ENCODE data around the gene MRTFA. TPM values are rescaled to one million over a fixed set of nuclear protein-coding genes. Genes with fewer than 3 reads are reported as not detected.

Gene MRTFA
- total and polyA plus RNA-seq, 2 of the 13 experiments (the other 11 are each of a cell fraction or from before 2014, with no cell fraction given) = 2.4 to 8.2 TPM

DNA sequence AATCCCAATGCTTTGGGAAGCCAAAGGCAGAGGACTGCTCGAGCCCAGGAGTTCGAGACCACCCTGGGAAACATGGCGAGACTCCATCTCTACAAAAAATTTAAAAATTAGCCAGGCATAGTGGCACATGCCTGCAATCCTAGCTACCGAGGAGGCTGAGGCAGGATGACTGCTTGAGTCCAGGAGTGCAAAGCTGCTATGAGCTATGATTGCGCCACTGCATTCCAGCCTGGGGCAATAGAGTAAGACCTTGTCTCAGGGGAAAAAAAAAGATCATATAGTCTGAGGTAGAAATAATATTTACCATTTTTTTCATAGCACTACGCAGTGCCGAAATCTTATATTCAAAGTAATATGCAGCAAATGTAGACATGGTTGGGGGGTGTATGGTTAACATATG lies 47.8 kb downstream of the MRTFA start (continued):
- TF ChIP-seq, protein P1, sequence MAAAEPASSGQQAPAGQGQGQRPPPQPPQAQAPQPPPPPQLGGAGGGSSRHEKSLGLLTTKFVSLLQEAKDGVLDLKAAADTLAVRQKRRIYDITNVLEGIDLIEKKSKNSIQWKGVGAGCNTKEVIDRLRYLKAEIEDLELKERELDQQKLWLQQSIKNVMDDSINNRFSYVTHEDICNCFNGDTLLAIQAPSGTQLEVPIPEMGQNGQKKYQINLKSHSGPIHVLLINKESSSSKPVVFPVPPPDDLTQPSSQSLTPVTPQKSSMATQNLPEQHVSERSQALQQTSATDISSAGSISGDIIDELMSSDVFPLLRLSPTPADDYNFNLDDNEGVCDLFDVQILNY (CRISPR knock-in tag; conservative IDR thresholded peaks at IDR 0.05) = no peak
- TF ChIP-seq ERF (CRISPR knock-in tag; IDR thresholded peaks at IDR 0.05) (no peak), AHR (CRISPR knock-in tag; IDR thresholded peaks at IDR 0.05) (no peak), SIX4 (CRISPR knock-in tag; IDR thresholded peaks at IDR 0.05) (no peak), HOXA7 (CRISPR knock-in tag; IDR thresholded peaks at IDR 0.05) (no peak), ZNF263 (CRISPR knock-in tag; IDR thresholded peaks at IDR 0.05) (peak; percentile 73), ZNF547 (CRISPR knock-in tag; IDR thresholded peaks at IDR 0.05) (no peak), KAT2B (IDR thresholded peaks at IDR 0.05; ENCODE audit: borderline replicate concordance, low read depth, low read length) (no peak), ETV5 (CRISPR knock-in tag; IDR thresholded peaks at IDR 0.05; ENCODE audit: borderline replicate concordance) (no peak; the same call in 1 of the 2 replicates), SMYD3 (CRISPR knock-in tag; IDR thresholded peaks at IDR 0.05) (no peak), DR1 (CRISPR knock-in tag; IDR thresholded peaks at IDR 0.05) (no peak), ZKSCAN1 (IDR thresholded peaks at IDR 0.05; ENCODE audit: low read length) (no peak), ZFP36 (IDR thresholded peaks at IDR 0.05; ENCODE audit: borderline replicate concordance, low read depth, low read length, partially characterized antibody) (no peak), HNF4G (IDR thresholded peaks at IDR 0.05; ENCODE audit: borderline replicate concordance, low read depth, low read length) (peak; percentile 62; the same call in 1 of the 2 replicates), HNF4G (CRISPR knock-in tag; IDR thresholded peaks at IDR 0.05; ENCODE audit: borderline replicate concordance, low read depth) (no peak), ELF1 (CRISPR knock-in tag; IDR thresholded peaks at IDR 0.05) (no peak), ZC3H13 (CRISPR knock-in tag; IDR thresholded peaks at IDR 0.05) (no peak), ONECUT2 (CRISPR knock-in tag; IDR thresholded peaks at IDR 0.05) (no peak)
- TF ChIP-seq, protein P2, sequence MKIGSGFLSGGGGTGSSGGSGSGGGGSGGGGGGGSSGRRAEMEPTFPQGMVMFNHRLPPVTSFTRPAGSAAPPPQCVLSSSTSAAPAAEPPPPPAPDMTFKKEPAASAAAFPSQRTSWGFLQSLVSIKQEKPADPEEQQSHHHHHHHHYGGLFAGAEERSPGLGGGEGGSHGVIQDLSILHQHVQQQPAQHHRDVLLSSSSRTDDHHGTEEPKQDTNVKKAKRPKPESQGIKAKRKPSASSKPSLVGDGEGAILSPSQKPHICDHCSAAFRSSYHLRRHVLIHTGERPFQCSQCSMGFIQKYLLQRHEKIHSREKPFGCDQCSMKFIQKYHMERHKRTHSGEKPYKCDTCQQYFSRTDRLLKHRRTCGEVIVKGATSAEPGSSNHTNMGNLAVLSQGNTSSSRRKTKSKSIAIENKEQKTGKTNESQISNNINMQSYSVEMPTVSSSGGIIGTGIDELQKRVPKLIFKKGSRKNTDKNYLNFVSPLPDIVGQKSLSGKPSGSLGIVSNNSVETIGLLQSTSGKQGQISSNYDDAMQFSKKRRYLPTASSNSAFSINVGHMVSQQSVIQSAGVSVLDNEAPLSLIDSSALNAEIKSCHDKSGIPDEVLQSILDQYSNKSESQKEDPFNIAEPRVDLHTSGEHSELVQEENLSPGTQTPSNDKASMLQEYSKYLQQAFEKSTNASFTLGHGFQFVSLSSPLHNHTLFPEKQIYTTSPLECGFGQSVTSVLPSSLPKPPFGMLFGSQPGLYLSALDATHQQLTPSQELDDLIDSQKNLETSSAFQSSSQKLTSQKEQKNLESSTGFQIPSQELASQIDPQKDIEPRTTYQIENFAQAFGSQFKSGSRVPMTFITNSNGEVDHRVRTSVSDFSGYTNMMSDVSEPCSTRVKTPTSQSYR (CRISPR knock-in tag; IDR thresholded peaks at IDR 0.05; ENCODE audit: borderline replicate concordance) = peak; percentile 45; the same call in 1 of the 2 replicates
- TF ChIP-seq, protein P3, sequence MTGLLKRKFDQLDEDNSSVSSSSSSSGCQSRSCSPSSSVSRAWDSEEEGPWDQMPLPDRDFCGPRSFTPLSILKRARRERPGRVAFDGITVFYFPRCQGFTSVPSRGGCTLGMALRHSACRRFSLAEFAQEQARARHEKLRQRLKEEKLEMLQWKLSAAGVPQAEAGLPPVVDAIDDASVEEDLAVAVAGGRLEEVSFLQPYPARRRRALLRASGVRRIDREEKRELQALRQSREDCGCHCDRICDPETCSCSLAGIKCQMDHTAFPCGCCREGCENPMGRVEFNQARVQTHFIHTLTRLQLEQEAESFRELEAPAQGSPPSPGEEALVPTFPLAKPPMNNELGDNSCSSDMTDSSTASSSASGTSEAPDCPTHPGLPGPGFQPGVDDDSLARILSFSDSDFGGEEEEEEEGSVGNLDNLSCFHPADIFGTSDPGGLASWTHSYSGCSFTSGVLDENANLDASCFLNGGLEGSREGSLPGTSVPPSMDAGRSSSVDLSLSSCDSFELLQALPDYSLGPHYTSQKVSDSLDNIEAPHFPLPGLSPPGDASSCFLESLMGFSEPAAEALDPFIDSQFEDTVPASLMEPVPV (CRISPR knock-in tag; IDR thresholded peaks at IDR 0.05) = no peak
- TF ChIP-seq, protein P4, sequence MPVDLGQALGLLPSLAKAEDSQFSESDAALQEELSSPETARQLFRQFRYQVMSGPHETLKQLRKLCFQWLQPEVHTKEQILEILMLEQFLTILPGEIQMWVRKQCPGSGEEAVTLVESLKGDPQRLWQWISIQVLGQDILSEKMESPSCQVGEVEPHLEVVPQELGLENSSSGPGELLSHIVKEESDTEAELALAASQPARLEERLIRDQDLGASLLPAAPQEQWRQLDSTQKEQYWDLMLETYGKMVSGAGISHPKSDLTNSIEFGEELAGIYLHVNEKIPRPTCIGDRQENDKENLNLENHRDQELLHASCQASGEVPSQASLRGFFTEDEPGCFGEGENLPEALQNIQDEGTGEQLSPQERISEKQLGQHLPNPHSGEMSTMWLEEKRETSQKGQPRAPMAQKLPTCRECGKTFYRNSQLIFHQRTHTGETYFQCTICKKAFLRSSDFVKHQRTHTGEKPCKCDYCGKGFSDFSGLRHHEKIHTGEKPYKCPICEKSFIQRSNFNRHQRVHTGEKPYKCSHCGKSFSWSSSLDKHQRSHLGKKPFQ (CRISPR knock-in tag; IDR thresholded peaks at IDR 0.05; ENCODE audit: insufficient replicate concordance) = no peak

All from HepG2 (cell line).